HTERT RPE-1 (cell line): ENCODE measurements around the gene SOCS3.

Experiments used
- in situ Hi-C: fragments of 300-500 bp; cut with MboI; formaldehyde crosslinking; loops from 4 replicates; pipeline ENCODE4 v1.14.3; 2020; ENCODE audit warnings: low sequenced_read_pairs

The SOCS3 gene, protein sequence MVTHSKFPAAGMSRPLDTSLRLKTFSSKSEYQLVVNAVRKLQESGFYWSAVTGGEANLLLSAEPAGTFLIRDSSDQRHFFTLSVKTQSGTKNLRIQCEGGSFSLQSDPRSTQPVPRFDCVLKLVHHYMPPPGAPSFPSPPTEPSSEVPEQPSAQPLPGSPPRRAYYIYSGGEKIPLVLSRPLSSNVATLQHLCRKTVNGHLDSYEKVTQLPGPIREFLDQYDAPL

DNA sequence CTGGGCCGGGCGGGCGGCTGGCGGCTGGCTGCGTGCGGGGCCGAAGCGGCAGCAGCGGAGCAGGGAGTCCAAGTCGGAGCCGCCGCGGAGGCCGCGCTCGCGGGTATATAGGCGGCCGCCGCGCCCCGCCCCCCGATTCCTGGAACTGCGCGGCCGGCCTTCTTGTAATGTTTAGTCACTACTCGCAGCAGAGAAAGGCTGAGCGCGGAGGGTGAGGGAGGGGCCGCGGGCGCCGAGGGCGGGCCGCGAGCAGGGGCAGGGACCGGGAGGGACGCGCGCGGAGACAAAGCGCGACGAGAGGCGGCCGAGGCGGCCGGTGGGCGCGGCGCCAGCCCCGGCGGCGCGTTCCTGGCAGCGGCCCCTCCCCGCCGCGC, at the start of gene SOCS3:
Gene SOCS3, minus strand, starts transcription at position 81 of the 374 bp plus-strand sequence. CDS start 982 bp downstream, outside the sequence.
- in situ Hi-C loops = no loop called here

DNA sequence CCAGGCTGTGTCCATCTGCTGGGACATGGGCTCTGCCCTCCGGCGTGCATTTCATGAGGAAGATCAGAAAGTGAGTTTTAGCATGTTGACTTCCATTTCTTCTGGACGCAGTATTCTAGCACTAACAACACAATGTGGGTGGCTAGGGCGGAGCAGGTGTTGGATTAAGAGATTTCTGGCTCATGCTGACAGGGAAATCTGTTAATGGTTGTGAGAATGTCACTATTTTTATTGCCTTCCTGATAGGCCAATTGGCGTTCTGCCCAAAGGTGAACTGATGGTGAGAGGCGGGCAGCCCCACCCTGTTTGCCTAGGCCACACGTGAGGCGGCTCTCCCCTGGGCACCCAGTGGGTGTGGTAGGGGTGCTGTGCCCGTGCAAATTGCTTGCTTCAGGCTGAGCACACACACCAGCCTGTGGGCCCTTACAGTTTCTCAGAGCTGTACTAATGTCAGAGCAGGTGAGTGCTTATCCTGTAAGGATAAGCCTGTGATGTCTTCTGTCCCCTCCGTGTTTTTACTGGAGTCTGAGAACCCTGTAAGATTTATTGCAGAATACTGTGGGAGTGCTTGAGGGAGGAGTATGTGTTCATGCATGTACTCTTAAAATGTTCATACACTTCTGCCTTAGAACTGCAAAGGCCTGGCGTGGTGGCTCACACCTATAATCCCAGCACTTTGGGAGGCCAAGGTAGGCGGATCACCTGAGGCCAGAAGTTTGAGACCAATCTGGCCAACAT, 49.5 kb upstream of the SOCS3 start:
- in situ Hi-C loops = no loop called here

GRCh38 chr17:78408476-78409050, 48.7 kb upstream of the SOCS3 start:
- in situ Hi-C loops = no loop called here

- in situ Hi-C loops = no loop called here
Observed at GRCh38 chr17:78407387-78408000, 47.6 kb upstream of the SOCS3 start.

- in situ Hi-C loops = no loop called here
Observed at GRCh38 chr17:78406920-78407319, 47.0 kb upstream of the SOCS3 start.

DNA sequence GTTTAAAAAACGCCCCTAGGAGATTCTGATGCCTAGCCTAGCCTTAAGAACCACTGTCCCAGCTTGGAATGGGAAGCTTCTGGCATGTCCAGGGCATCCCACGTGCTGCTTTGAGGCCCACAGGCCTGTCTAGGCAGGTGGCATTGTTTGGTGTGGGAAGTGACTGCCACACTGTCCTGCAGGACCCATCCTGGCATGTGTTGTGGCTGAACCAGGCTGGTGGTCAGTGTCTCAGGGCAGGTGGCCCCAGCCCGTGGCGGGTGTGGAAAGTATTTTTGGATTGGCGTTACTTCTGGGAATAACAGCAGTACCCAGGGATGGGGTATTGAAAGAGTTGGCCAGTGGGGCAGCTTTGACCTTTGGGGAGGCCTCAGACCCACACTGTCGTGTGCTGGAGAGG, 46.5 kb upstream of the SOCS3 start:
- in situ Hi-C loops = no loop called here

GRCh38 chr17:78403822-78404221, 43.9 kb upstream of the SOCS3 start:
- in situ Hi-C loops = no loop called here

- in situ Hi-C loops = no loop called here
Observed at GRCh38 chr17:78401891-78402290, 42.0 kb upstream of the SOCS3 start.

- in situ Hi-C loops = no loop called here
Observed at GRCh38 chr17:78401246-78401645, 41.4 kb upstream of the SOCS3 start.

DNA sequence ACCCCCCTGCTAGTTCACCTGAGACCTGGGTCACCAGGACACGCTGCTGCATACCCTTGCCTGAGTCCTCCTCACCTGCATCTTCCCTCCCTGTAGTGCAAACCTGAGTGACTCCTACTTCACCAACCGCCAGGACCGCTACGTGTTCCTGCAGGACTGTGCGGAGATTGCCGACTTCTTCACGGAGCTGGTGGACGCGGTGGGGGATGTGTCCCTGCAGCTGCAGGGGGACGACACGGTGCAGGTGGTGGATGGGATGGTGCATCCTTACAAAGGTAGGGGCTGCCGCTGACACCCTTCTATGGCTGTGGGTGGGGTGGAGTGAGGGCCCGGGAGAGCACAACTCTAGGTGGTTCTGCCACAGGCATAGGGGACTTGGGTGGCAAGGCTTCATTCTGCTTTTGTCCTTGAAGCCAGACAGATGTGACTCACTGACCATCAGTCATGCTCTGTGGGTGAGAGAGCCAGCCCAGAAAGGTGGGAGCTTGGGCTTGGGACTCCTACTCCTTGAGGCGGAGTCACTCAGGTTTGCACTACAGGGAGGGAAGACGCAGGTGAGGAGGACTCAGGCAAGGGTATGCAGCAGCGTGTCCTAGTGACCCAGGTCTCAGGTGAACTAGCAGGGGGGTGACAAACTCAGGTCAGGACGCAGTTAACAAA, 40.8 kb upstream of the SOCS3 start:
- in situ Hi-C loops = no loop called here

- in situ Hi-C loops = no loop called here
Observed at GRCh38 chr17:78399693-78400144, 39.8 kb upstream of the SOCS3 start.

DNA sequence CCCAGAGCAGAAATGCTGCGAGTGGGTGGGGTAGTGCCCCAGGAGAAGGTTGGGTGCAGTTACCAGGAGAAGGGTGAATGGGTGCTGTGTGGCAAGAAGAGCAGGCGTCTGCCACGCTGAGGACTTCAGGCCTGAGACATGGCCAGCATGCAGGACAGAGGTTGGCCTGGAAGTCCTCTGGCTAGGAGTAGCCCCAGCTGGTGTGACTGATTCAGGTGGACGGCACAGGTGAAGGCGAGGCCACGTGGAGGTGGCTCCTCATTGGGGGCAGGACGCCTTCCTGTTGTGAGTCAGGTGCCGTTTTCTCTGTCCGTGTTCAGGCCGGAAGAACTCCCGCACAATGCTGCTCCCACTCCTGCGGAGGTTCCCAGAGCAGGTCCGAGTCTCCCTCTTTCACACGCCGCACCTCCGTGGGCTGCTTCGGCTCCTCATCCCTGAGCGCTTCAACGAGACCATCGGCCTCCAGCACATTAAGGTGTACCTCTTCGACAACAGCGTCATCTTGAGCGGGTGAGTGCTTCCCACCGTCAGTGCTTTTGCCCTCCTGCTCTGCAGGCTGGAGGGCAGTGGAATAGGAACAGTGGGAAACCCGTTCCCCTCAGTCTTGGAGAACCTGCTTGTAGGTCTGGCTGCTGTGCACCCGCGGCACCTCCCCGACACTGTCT, 39.3 kb upstream of the SOCS3 start:
- in situ Hi-C loops = no loop called here

DNA sequence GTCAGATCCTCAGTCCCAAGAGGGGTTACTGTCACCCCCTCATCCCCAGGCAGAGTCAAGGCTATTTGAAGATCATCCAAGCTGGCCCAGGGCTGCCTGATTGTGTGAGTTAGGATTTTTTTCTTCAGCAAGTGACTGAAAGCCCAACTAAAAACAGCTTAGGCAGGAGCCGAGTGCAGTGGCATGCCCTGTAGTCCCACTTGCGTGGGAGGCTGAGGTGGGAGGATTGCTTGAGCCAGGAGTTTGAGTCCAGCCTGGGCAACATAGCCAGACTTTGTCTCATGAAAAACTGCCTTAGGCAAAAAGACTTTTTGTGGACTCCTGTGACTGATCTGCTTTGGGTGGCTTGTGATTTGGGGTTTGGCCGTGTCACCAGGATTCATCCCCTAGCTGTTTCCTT, 38.5 kb upstream of the SOCS3 start:
- in situ Hi-C loops = no loop called here

GRCh38 chr17:78397681-78398101, 37.8 kb upstream of the SOCS3 start:
- in situ Hi-C loops = no loop called here

- in situ Hi-C loops = no loop called here
Observed at GRCh38 chr17:78396441-78397337, 36.8 kb upstream of the SOCS3 start.

DNA sequence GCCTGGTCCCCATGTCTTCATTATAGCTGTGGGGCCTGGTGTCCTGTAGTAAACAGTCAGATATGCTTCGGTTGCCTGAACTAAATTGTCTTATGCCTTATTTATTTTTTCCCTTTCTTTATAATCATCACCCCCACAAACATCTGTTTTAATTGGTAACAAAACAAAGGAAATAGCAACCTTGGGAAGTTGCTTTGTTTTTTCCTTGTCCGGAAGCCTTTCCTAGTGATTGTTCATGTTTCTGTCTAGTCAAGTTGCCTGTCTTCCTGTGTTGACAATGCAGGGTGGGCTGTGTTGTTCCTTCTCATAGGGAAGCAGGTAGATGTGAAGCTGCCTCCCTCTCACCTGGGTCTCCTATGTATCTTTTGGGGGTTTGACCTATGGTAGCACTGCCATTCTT, 35.3 kb upstream of the SOCS3 start:
- in situ Hi-C loops = no loop called here

GRCh38 chr17:78394209-78394608, 34.3 kb upstream of the SOCS3 start:
- in situ Hi-C loops = no loop called here

DNA sequence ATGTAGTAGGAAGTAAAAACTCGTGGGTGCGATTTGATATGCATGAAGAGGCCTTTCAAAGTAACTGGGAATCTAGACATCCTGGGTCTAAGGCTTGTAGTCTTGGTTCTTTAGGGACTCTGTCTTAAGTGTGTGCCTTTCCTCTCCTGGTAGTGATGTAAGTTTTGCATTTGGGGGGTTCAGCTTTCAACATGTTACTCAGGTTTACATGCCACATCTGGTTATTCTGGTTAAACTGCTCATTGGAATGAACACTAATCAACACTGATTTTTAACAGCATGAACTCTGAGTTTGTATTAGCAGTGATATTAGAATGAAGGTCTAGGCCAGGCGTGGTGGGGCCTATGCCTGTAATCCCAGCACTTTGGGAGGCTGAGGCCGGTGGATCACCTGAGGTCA, 33.7 kb upstream of the SOCS3 start:
- in situ Hi-C loops = no loop called here

DNA sequence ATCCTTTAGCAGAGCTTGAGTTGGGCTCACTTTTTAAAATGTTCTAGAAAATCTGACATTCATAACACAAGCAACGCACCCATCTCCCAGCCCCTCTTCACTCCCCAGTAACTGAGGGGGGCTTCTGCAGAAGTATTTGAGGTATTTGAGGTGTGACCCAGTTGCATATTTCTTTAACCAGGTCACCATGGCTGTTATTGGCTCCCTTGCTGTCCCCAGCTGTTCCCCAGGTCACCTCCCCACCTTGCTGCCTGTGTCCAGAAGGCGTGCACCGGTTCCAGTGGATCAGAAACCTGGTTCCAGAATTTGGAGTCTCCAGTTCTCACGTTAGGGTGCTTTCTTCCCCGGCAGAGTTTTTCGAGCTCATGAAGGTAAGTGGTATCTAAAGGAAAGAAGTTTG, 32.4 kb upstream of the SOCS3 start:
- in situ Hi-C loops = no loop called here

DNA sequence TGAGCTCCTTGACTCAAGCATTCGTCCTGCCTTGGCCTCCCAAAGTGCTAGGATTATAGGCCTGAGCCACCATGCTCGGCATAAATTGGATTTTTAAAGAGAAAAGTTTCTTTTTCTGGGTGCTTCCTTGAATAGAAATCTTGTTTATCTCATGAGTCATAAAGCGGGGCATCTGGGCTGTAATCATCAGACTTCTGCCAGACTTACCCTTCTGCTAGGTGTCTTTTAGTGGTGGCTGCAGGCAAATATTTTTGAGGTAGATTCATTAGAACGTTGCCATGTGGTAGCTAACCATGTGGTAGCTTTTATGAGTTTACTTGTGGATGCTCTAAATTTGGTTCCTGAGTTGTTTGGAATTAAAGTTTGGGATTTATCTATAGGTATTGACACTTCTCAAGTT, 32.0 kb upstream of the SOCS3 start:
- in situ Hi-C loops = no loop called here
